GM21786 (cell line): ENCODE measurements around the gene MAML3.

Source experiments
- ATAC-seq: cut with Tn5 transposase; IDR thresholded peaks from one replicate; pipeline ENCODE4 v1.9.1; 2021; ENCODE audit not compliant: unreplicated experiment

The MAML3 gene

DNA sequence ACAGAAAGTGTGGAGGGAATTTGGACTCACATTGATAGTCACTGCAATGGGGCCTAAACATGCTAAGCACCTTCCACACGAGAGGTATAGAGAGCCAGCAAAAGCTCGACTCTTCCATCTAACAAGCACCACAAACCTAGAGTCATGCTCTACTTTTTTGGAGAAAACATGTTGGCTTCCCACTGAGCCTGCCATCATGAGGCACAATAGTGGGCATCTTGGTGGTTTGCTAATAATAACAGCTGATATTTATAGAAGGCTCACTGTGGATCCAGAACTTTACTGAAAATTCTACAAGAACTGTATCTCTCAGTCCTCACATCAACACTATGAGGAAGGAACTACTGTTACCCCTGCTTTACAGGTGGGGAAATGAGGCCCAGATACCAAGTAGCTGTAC lies 26.6 kb downstream of the MAML3 start:
- no peak for ATAC-seq

- ATAC-seq, result no peak
These were observed 27.7 kb downstream of the MAML3 start for GRCh38 chr4:140126261-140126660.

- ATAC-seq, result no peak
These were observed 28.6 kb downstream of the MAML3 start for GRCh38 chr4:140125374-140125773.

GRCh38 chr4:140123666-140124377 lies 30.2 kb downstream of the MAML3 start:
- no peak for ATAC-seq

DNA sequence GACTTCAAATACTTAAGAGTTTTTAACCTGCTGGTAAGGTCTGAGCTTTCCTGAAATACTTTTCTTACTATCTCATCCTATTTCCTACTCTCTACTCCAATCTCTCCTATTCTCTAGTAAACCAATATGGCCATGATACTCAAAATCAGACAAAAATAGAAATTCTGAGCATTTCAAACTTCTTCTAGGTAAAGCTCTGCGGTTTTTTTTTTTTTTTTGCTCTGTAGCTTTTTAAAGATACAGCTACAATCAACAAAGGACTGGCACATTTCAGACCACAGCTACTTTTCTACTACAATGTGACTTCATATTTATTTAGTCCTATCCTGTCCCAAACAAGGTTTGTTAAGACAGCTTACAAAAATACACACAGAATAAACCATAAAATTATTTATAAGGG lies 31.1 kb downstream of the MAML3 start:
- ATAC-seq, result no peak

- ATAC-seq, result no peak
These were observed 32.3 kb downstream of the MAML3 start for GRCh38 chr4:140121646-140122045.

DNA sequence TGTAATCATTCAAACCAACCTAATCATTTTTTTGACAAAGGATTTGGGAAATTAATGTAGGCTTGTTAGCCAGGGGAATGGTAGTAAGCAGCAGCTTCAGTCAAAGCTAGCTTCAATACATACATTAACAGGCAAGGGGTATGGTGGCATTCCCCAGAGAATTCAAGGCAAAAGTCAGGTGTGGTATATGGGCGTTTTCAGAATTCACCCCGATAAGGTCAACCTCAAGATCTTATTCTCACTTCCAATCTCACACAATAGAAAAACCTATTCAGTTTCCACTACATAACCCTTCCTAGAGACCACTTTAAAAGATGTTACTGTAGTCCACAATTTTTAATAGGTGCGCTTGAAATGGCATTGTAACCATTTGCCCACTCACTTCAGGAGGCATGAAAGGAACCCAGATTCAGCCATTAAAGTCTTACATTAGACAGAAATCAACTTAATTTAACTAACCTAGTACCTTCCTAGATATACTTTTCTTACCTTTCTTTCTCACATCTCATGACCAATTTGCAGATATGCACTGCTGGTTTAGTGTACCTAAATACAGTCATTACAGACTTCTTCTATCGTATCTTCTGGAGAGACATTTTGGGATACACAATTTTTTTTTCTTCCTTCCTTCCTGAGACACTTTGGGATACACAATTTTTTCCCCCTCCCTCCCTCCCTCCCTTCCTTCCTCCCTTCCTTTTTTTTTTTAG lies 34.9 kb downstream of the MAML3 start:
- no peak for ATAC-seq

DNA sequence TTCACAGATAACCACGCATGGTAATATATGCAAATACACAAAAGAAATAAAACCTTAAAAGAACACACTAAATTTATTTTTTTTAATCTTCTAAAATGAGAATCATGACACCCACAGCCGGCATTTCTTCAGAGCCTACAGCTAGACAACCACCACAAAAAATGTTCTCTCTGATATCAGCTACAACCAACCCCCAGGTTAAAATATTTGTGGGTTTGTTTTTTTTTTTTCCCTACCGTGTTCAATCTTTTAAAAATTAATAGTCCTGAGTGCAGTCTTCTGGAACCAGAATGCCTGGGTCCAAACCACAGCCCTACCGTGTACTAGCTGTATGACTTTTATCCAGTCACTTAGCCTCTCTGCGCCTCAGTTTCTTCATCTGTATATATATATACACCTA lies 36.0 kb downstream of the MAML3 start:
- no peak for ATAC-seq

- no peak for ATAC-seq
These were observed 37.4 kb downstream of the MAML3 start for GRCh38 chr4:140116442-140117104.

DNA sequence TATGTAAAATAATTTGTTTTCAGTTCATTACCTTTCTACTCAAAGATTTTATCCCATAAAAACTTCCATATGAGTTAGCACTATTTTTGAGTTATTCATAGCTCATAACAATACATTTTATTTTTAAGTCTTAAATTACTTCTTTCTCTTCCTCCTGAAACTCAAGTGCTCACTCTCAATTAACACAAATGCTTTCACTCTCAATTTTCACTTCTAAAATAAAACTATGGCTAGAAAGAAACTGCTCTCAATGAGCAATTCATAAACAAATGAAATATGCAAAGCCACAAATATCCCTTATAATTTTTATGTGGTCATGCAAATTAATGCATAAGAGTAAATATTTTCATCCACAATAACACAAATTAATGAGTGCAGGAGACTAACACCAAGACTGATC lies 38.8 kb downstream of the MAML3 start:
- ATAC-seq, result peak; percentile 49

DNA sequence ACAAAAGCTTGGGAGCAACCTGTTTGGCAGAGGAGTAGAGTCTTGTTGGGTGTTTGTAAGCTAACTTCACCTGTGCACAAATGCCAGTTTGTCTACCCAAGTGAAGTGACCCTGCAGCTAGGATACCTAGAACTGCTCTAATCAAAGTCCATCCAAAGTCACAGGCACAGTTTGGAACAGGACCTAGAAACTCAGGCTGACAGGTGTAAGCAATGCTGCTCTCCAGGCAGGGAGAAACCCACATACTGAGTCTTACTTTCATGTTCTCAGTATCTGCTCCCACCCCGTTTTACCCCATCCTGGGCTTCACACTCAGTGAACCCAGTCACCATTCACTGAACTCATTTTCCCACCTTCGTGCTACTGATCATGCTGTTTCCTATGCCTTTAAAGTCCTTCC lies 40.3 kb downstream of the MAML3 start:
- ATAC-seq, result peak; percentile 38

- ATAC-seq, result no peak
These were observed 41.4 kb downstream of the MAML3 start for GRCh38 chr4:140112576-140112975.

- no peak for ATAC-seq
These were observed 42.7 kb downstream of the MAML3 start for GRCh38 chr4:140111256-140111655.

- no peak for ATAC-seq
These were observed 43.3 kb downstream of the MAML3 start for GRCh38 chr4:140110542-140111215.

DNA sequence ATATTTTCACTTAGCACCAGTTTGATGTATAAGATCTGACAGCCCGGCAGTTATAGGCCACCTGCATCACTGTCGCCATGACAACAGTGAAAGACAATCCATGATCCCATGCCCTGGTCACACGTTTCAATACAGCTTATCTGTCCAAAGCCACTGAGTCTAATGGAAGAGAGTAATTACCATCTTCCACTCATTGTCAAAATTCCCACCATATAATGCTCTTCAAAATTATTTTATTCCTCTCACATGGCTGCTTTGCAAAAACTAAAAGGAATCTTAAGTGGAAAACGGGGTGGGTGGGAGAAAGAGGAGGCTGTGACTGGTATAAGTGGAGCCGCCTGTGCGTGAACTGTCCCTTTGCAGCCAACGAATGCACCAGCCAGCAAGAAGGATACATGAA lies 44.2 kb downstream of the MAML3 start:
- no peak for ATAC-seq

DNA sequence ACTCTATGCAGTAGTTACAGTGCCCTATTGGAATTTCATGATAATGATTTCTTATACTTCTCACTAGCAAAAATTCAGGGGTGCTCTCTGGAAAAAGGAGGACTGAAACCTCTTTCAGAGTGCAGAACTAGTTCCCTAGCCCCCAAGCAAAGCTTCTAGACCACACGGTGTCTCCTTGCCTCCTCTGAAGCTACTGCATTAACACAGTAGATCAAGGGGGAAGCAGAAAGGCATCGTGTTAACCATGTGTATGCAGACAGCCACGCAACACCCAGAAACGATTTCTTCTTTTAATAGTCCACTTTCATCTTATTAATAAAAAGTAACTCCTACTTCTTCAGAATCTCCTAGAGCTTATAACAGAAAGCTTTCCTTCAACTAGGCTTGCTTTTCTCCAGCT lies 44.7 kb downstream of the MAML3 start:
- no peak for ATAC-seq

GRCh38 chr4:140108713-140109230 lies 45.2 kb downstream of the MAML3 start:
- no peak for ATAC-seq

DNA sequence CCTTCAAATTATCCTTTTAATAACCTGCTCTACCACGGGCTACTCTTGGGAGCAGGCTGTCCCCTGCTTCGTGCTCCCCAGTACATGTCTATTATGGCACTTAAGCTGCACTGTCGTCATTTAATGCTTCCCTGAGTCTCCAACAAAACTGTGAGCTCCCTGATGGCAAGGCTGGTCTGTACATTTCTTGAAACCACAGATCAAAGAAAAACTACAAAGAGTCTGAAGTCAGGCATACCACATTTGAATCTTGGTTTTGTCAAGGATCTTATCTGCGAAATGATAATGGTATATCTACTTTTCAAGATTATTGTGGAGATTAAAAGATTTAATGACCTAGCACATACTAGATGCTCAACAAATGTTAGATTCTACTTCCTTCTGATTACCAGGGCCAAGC lies 45.7 kb downstream of the MAML3 start:
- no peak for ATAC-seq

DNA sequence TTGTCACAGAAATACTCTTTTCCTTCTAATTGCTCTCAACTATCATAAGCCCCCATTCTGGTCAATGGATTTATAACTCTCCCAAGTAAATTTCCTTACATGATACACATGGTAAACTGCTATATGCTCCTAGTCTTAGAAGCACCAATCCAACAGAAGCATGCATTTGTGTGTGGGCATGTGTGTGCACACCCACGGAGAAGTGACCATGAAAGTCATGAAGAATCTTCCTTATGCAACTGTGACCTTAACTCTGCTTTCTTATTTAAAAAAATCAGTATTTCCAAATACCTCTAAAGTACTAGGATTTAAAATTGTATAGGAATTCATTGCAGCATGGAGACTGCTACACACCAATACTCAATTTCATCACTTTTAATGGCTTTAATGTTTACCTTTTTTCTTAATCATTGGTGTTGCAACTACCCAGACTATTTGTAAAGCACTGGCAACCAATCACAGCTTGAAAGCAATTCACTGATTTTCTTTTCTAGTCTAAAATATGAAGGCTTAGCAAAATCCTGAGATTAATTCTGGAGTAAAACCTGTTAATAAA lies 47.6 kb downstream of the MAML3 start:
- no peak for ATAC-seq

DNA sequence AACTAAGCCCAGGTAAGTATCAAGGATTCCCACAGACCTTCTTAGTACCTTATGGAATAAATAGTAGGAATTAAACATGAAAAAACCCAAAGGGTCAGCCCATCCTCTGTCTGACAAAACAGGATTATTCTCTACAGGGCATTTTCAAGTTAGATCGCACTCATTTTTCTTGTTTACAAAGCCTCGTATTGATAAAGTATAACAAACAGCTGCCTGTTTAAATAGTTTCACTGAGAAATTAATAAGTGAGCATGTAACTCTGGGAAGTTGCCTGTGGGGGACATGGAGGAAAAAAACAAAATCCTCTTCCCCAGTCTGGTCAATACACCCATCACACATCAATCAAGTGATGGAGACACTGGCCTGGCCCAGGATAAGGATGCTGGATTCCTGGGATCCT lies 48.5 kb downstream of the MAML3 start:
- no peak for ATAC-seq

- ATAC-seq, result peak; percentile 76
These were observed 50.3 kb downstream of the MAML3 start for GRCh38 chr4:140103676-140104075.
